K562 (cell line): Measurements from ENCODE around the gene LIF. TPM values are rescaled to one million over a fixed set of nuclear protein-coding genes. Genes with fewer than 3 reads are reported as not detected.

Source experiments
- CC2D1A ChIP-seq: fragments of 450-650 bp; IDR thresholded peaks from 2 replicates; pipeline ENCODE4 v1.6.1; 2017; ENCODE audit warnings: mild to moderate bottlenecking
- ERF ChIP-seq: fragments of 450-650 bp; formaldehyde crosslinking; IDR thresholded peaks from 2 replicates; pipeline ENCODE4 v1.4.0; 2020; ENCODE audit warnings: mild to moderate bottlenecking, mixed read lengths
- POLR2A ChIP-seq: fragments of 450-650 bp; conservative IDR thresholded peaks from 2 replicates; pipeline ENCODE4 v1.6.1; 2016
- PRMT5 ChIP-seq: sonication (generic); formaldehyde crosslinking; IDR thresholded peaks from 2 replicates; pipeline ENCODE4 v1.5.0; 2020; ENCODE audit warnings: missing genetic modification reagents
- ZC3H4 ChIP-seq: sonication (generic); formaldehyde crosslinking; IDR thresholded peaks from 2 replicates; pipeline ENCODE4 v1.9.0; 2021; ENCODE audit warnings: missing genetic modification reagents, borderline replicate concordance
- ZNF707 ChIP-seq: fragments of 250-450 bp; sonication (Bioruptor Pico); conservative IDR thresholded peaks from 2 replicates; pipeline ENCODE4 v1.8.0; 2022; ENCODE audit warnings: inconsistent platforms, mild to moderate bottlenecking, moderate library complexity
- polyA plus RNA-seq, 8 experiments: library from polyadenylated mRNA; depleted of rRNA in 4 of 8; stranded (reverse) in 5 of 8; unstranded in 3 of 8; fragments of >200 nt; fragmentation: Nextera tagmentation in 2 of 8; fragmentation: Illumina TruSeq in 1 of 8; extraction: Ambion mirVana in 2 of 8; extraction: Trizol in 1 of 8; gene quantifications; 2 replicates each; pipeline versions ENCODE4 v1.2.1 to v1.2.3, GENCODE V29; 2011 to 2014; ENCODE audit warnings: inconsistent platforms in 1 of 8, missing spikeins in 1 of 8
- total RNA-seq, 7 experiments: library from RNA; depleted of rRNA in 6 of 7; stranded (reverse); fragments of >200 nt in 6 of 7; fragmentation: Illumina TruSeq in 2 of 7; extraction: Trizol in 2 of 7; gene quantifications; 2 replicates each; pipeline versions ENCODE4 v1.2.1 to v1.2.3, GENCODE V29; 2011 to 2021; ENCODE audit warnings: low replicate concordance in 1 of 7
- TF ChIP-seq, protein P1 (sequence below): fragments of 250-450 bp; sonication (Bioruptor Pico); IDR thresholded peaks from 2 replicates; pipeline ENCODE4 v1.4.0; 2020; ENCODE audit warnings: mild to moderate bottlenecking, moderate library complexity
- TF ChIP-seq, protein P2 (sequence below): sonication (generic); formaldehyde crosslinking; IDR thresholded peaks from 2 replicates; pipeline ENCODE4 v1.8.0; 2023; ENCODE audit warnings: mild to moderate bottlenecking, missing genetic modification reagents
- TF ChIP-seq, protein P3 (sequence below): fragments of 450-650 bp; IDR thresholded peaks from 2 replicates; pipeline ENCODE4 v1.6.1; 2017; ENCODE audit warnings: antibody characterized with exemption

Gene LIF
- total and polyA plus RNA-seq, 9 of the 15 experiments (the other 6 are each of a cell fraction or from before 2014, with no cell fraction given) = 0.05 to 0.39 (median 0.18) TPM; not detected in 3

DNA sequence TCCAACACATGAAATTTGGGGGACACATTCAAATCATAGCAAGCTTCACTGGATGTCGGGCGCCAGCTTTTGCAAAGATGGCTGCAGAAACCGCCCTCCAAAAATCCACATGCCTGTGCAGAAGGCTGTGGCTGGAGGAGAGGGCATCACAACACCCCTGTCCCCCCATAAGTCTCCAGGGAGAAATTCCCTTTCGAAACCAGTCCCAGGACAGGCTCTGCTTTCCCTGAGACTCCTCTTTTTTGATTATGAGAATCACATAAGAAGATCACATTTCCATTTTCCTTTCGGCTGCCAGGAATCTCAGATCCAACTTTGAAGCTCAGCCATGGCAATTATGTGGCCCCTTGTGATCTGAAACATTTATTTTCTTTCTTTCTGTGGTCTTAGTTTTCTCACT is 9.7 kb downstream of the LIF start (continued):
- TF ChIP-seq, protein P1, sequence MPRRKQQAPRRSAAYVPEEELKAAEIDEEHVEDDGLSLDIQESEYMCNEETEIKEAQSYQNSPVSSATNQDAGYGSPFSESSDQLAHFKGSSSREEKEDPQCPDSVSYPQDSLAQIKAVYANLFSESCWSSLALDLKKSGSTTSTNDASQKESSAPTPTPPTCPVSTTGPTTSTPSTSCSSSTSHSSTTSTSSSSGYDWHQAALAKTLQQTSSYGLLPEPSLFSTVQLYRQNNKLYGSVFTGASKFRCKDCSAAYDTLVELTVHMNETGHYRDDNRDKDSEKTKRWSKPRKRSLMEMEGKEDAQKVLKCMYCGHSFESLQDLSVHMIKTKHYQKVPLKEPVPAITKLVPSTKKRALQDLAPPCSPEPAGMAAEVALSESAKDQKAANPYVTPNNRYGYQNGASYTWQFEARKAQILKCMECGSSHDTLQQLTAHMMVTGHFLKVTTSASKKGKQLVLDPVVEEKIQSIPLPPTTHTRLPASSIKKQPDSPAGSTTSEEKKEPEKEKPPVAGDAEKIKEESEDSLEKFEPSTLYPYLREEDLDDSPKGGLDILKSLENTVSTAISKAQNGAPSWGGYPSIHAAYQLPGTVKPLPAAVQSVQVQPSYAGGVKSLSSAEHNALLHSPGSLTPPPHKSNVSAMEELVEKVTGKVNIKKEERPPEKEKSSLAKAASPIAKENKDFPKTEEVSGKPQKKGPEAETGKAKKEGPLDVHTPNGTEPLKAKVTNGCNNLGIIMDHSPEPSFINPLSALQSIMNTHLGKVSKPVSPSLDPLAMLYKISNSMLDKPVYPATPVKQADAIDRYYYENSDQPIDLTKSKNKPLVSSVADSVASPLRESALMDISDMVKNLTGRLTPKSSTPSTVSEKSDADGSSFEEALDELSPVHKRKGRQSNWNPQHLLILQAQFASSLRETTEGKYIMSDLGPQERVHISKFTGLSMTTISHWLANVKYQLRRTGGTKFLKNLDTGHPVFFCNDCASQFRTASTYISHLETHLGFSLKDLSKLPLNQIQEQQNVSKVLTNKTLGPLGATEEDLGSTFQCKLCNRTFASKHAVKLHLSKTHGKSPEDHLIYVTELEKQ (CRISPR knock-in tag) = no peak
- no peak for TF ChIP-seq CC2D1A
- TF ChIP-seq, protein P2, sequence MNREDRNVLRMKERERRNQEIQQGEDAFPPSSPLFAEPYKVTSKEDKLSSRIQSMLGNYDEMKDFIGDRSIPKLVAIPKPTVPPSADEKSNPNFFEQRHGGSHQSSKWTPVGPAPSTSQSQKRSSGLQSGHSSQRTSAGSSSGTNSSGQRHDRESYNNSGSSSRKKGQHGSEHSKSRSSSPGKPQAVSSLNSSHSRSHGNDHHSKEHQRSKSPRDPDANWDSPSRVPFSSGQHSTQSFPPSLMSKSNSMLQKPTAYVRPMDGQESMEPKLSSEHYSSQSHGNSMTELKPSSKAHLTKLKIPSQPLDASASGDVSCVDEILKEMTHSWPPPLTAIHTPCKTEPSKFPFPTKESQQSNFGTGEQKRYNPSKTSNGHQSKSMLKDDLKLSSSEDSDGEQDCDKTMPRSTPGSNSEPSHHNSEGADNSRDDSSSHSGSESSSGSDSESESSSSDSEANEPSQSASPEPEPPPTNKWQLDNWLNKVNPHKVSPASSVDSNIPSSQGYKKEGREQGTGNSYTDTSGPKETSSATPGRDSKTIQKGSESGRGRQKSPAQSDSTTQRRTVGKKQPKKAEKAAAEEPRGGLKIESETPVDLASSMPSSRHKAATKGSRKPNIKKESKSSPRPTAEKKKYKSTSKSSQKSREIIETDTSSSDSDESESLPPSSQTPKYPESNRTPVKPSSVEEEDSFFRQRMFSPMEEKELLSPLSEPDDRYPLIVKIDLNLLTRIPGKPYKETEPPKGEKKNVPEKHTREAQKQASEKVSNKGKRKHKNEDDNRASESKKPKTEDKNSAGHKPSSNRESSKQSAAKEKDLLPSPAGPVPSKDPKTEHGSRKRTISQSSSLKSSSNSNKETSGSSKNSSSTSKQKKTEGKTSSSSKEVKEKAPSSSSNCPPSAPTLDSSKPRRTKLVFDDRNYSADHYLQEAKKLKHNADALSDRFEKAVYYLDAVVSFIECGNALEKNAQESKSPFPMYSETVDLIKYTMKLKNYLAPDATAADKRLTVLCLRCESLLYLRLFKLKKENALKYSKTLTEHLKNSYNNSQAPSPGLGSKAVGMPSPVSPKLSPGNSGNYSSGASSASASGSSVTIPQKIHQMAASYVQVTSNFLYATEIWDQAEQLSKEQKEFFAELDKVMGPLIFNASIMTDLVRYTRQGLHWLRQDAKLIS (CRISPR knock-in tag) = no peak
- TF ChIP-seq, protein P3, sequence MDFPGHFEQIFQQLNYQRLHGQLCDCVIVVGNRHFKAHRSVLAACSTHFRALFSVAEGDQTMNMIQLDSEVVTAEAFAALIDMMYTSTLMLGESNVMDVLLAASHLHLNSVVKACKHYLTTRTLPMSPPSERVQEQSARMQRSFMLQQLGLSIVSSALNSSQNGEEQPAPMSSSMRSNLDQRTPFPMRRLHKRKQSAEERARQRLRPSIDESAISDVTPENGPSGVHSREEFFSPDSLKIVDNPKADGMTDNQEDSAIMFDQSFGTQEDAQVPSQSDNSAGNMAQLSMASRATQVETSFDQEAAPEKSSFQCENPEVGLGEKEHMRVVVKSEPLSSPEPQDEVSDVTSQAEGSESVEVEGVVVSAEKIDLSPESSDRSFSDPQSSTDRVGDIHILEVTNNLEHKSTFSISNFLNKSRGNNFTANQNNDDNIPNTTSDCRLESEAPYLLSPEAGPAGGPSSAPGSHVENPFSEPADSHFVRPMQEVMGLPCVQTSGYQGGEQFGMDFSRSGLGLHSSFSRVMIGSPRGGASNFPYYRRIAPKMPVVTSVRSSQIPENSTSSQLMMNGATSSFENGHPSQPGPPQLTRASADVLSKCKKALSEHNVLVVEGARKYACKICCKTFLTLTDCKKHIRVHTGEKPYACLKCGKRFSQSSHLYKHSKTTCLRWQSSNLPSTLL = no peak
- no peak for TF ChIP-seq ZNF707 (CRISPR knock-in tag)
- TF ChIP-seq PRMT5 (CRISPR knock-in tag) = no peak
- TF ChIP-seq ZC3H4 (CRISPR knock-in tag) = no peak
- TF ChIP-seq ERF (CRISPR knock-in tag) = no peak
- no peak for TF ChIP-seq POLR2A
- TF ChIP-seq, all 486 proteins: peak for 0
